IMR-90 (cell line): ENCODE data around the gene IRF5. TPM values are rescaled to one million over a fixed set of nuclear protein-coding genes. Genes with fewer than 3 reads are reported as not detected.

Source experiments
- ATAC-seq: fragments of 200-7000 bp; cut with Tn5 transposase; 2 replicates; pipeline ENCODE4 v1.9.1; 2020; ENCODE audit warnings: low read depth, mild to moderate bottlenecking, moderate library complexity
- BruUV-seq: library from RNA; stranded (reverse); fragments of 400-500 nt; replicated peaks from 2 replicates; lab custom pipeline; 2021; lab: Mats Ljungman, UMichigan
- CTCF ChIA-PET: fragments of 300-600 bp; formaldehyde crosslinking; extraction: SDS; loops from one replicate; lab custom pipeline; 2021; ENCODE audit warnings: antibody characterized with exemption; lab: Yijun Ruan, JAX
- POLR2A ChIA-PET: fragments of 300-600 bp; sonication (Branson Sonifier 250); formaldehyde crosslinking; loops from one replicate; lab custom pipeline; 2022; ENCODE audit warnings: antibody characterized with exemption; ENCODE audit not compliant: unreplicated experiment; lab: Charles Lee
- DNase-seq: peaks from one replicate; pipeline ENCODE4 v3.0.0; 2013
- H2AFZ ChIP-seq: replicated peaks from 2 replicates; pipeline ENCODE3; 2013; ENCODE audit warnings: low read length, mild to moderate bottlenecking; ENCODE audit not compliant: poor library complexity
- H2AK5ac ChIP-seq: 2 replicates; pipeline ENCODE4 v1.6.1; 2013; ENCODE audit warnings: low read depth, low read length, inconsistent platforms
- H2AK9ac ChIP-seq: replicated peaks from 2 replicates; pipeline ENCODE3; 2013; ENCODE audit warnings: mild to moderate bottlenecking, low read depth, low read length, moderate library complexity; ENCODE audit not compliant: poor library complexity
- H2BK120ac ChIP-seq: 2 replicates; pipeline ENCODE4 v1.6.1; 2013; ENCODE audit warnings: low read depth, low read length, inconsistent platforms
- H2BK15ac ChIP-seq: 3 replicates; pipeline ENCODE4 v1.6.1; 2013; ENCODE audit warnings: low read depth, low read length, inconsistent platforms
- H2BK20ac ChIP-seq: 2 replicates; pipeline ENCODE4 v1.6.1; 2013; ENCODE audit warnings: low read depth, mild to moderate bottlenecking, inconsistent platforms, low read length, moderate library complexity
- H2BK5ac ChIP-seq: 2 replicates; pipeline ENCODE4 v1.6.1; 2013; ENCODE audit warnings: mild to moderate bottlenecking, low read depth, low read length, inconsistent platforms; ENCODE audit not compliant: poor library complexity, severe bottlenecking
- H3K14ac ChIP-seq: replicated peaks from 2 replicates; pipeline ENCODE4 v1.6.1; 2013; ENCODE audit warnings: low read depth, low read length, inconsistent platforms
- H3K18ac ChIP-seq: 2 replicates; pipeline ENCODE4 v1.6.1; 2013; ENCODE audit warnings: low read depth, low read length, control low read depth
- H3K23ac ChIP-seq: 2 replicates; pipeline ENCODE4 v1.6.1; 2013; ENCODE audit warnings: low read depth, low read length, inconsistent platforms
- H3K27ac ChIP-seq: 2 replicates; pipeline ENCODE4 v1.5.1; 2013; ENCODE audit warnings: mild to moderate bottlenecking, control low read depth, low read length; ENCODE audit not compliant: insufficient read depth
- H3K27me3 ChIP-seq: 2 replicates; pipeline ENCODE4 v1.6.1; 2013; ENCODE audit warnings: low read length; ENCODE audit not compliant: control insufficient read depth, insufficient read depth
- H3K36me3 ChIP-seq: 2 replicates; pipeline ENCODE4 v1.6.1; 2013; ENCODE audit warnings: low read length, mixed read lengths; ENCODE audit not compliant: control insufficient read depth, insufficient read depth
- H3K4ac ChIP-seq: 2 replicates; pipeline ENCODE4 v1.6.1; 2013; ENCODE audit warnings: low read depth, low read length, inconsistent platforms
- H3K4me1 ChIP-seq: 2 replicates; pipeline ENCODE4 v1.6.1; 2013; ENCODE audit warnings: low read length, mixed read lengths; ENCODE audit not compliant: control insufficient read depth, insufficient read depth
- H3K4me2 ChIP-seq: 2 replicates; pipeline ENCODE4 v1.6.1; 2013; ENCODE audit warnings: low read depth, mild to moderate bottlenecking, control low read depth, low read length, moderate library complexity
- H3K4me3 ChIP-seq: 2 replicates; pipeline ENCODE4 v1.5.1; 2013; ENCODE audit warnings: low read depth, mild to moderate bottlenecking, control low read depth, low read length, moderate library complexity; ENCODE audit not compliant: insufficient read depth
- H3K56ac ChIP-seq: 2 replicates; pipeline ENCODE4 v1.6.1; 2013; ENCODE audit warnings: low read length, inconsistent platforms; ENCODE audit not compliant: insufficient read depth; ENCODE audit errors: extremely low read depth
- H3K79me1 ChIP-seq, 2 experiments: 2 replicates each; pipeline ENCODE4 v1.6.1; 2013; ENCODE audit warnings: low read length in 2 of 2, inconsistent platforms in 1 of 2, low read depth in 1 of 2
- H3K9ac ChIP-seq: 2 replicates; pipeline ENCODE4 v1.6.1; 2013; ENCODE audit warnings: low read depth, low read length, control low read depth
- H3K9me1 ChIP-seq: 2 replicates; pipeline ENCODE4 v1.6.1; 2013; ENCODE audit warnings: low read length, inconsistent platforms; ENCODE audit not compliant: insufficient read depth
- H3K9me3 ChIP-seq: 2 replicates; pipeline ENCODE4 v1.6.1; 2013; ENCODE audit warnings: low read length; ENCODE audit not compliant: control insufficient read depth, insufficient read depth
- H4K20me1 ChIP-seq: 2 replicates; pipeline ENCODE4 v1.6.1; 2013; ENCODE audit warnings: low read length, inconsistent platforms; ENCODE audit not compliant: insufficient read depth
- H4K5ac ChIP-seq: 2 replicates; pipeline ENCODE4 v1.6.1; 2013; ENCODE audit warnings: mild to moderate bottlenecking, low read depth, low read length, control low read depth
- H4K8ac ChIP-seq, 2 experiments: 2 replicates each; pipeline ENCODE4 v1.6.1; 2013; ENCODE audit warnings: low read depth in 2 of 2, low read length in 2 of 2, control low read depth in 1 of 2, inconsistent platforms in 1 of 2
- H4K91ac ChIP-seq: 2 replicates; pipeline ENCODE4 v1.6.1; 2013; ENCODE audit warnings: low read depth, low read length, inconsistent platforms; ENCODE audit not compliant: insufficient read depth
- BHLHE40 ChIP-seq: fragments of 150-350 bp; IDR thresholded peaks from 2 replicates; pipeline ENCODE4 v1.6.1; 2016; ENCODE audit warnings: mild to moderate bottlenecking, low read depth, low read length
- FOS ChIP-seq: fragments of 150-350 bp; IDR thresholded peaks from 2 replicates; pipeline ENCODE4 v1.6.1; 2016; ENCODE audit warnings: low read depth, low read length
- MAFK ChIP-seq: IDR thresholded peaks from 2 replicates; pipeline ENCODE4 v1.6.1; 2012; ENCODE audit warnings: low read depth, low read length, improper control_type of control experiment
- MAZ ChIP-seq: IDR thresholded peaks from 2 replicates; pipeline ENCODE4 v1.6.1; 2012; ENCODE audit warnings: low read depth, mild to moderate bottlenecking, low read length, improper control_type of control experiment, moderate library complexity, borderline replicate concordance
- MXI1 ChIP-seq: IDR thresholded peaks from 2 replicates; pipeline ENCODE4 v1.6.1; 2012; ENCODE audit warnings: low read depth, mild to moderate bottlenecking, low read length, moderate library complexity, borderline replicate concordance
- NFE2L2 ChIP-seq: fragments of 150-350 bp; IDR thresholded peaks from 2 replicates; pipeline ENCODE4 v1.6.1; 2016; ENCODE audit warnings: low read depth, mild to moderate bottlenecking, low read length
- RCOR1 ChIP-seq: IDR thresholded peaks from 2 replicates; pipeline ENCODE4 v1.6.1; 2012; ENCODE audit warnings: mild to moderate bottlenecking, low read length, improper control_type of control experiment; ENCODE audit not compliant: insufficient replicate concordance
- WGBS, 2 experiments: methylation state at CpG; one replicate each; pipeline versions ENCODE4 v1.1.5 to v1.1.7; 2013; ENCODE audit warnings: missing lambda C conversion rate in 2 of 2; ENCODE audit not compliant: insufficient read length in 1 of 2; ENCODE audit errors: extremely low coverage in 2 of 2; 5-methylcytosine and 5-hydroxymethylcytosine counted together
- dilution Hi-C: fragments of 300-500 bp; cut with HindIII; formaldehyde crosslinking; loops from one replicate; pipeline ENCODE4 v1.14.3; 2018; ENCODE audit warnings: low sequenced_read_pairs; ENCODE audit not compliant: unreplicated experiment
- in situ Hi-C: fragments of 300-500 bp; cut with MboI; formaldehyde crosslinking; loops from 3 replicates; pipeline ENCODE4 v1.14.3; 2019; ENCODE audit warnings: low sequenced_read_pairs, inconsistent platforms, mixed read lengths
- intact Hi-C: fragments of 100-400 bp; cut with micrococcal nuclease; formaldehyde crosslinking; loops from 2 replicates; pipeline ENCODE4 v1.10.0; 2022
- polyA plus RNA-seq, 3 experiments: library from polyadenylated mRNA; depleted of rRNA; stranded (reverse); fragments of >200 nt; gene quantifications; 2 replicates each; pipeline ENCODE4 v1.2.3, GENCODE V29; 2012; ENCODE audit warnings: low replicate concordance in 1 of 3
- total RNA-seq: library from RNA; depleted of rRNA; stranded (reverse); fragments of >200 nt; gene quantifications from 2 replicates; pipeline ENCODE4 v1.2.3, GENCODE V29; 2012

The IRF5 gene
- total and polyA plus RNA-seq, 2 of the 4 experiments (the other 2 are of a cell fraction): 0.14 to 0.18 TPM

DNA sequence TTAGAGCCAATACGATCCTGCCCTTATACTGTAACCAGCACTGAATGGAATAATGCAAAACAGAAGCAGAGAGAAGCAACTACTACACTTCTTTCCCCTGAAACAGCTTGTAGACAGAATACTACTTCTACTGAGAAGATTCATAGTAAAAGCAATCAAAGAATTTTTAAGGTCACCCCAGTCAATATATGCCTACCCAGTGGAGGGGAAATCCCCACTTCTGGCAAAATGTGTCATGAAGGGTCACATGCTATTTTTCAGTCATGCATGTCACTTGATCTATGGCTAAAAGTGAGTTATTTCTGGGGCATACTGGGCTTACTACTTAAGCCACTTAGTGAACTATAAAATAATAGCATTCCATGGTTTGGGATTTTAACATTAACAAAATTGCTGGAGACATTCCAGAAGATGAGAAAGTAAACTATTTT is 25.6 kb downstream of the IRF5 start:
- in situ Hi-C loops (no loop called here), dilution Hi-C loops (no loop called here), intact Hi-C loops (loop anchor here (5.0 kb wide), 1 partner anchor 39 kb away; no protein-coding TSS in a partner anchor)
- Histone ChIP-seq H4K20me1 (no peaks in the 10 kb centered on the region; the same call in 1 of the 2 replicates), H3K18ac (no peak overlapping the region), H2AFZ (no peak overlapping the region), H4K5ac (no peak overlapping the region), H3K27ac (no peak overlapping the region), H2BK20ac (no peak overlapping the region), H2BK120ac (no peak overlapping the region), H3K9ac (no peak overlapping the region), H2AK5ac (no peak overlapping the region), H2BK15ac (no peak overlapping the region), H2AK9ac (no peak overlapping the region), H2BK5ac (no peak overlapping the region), H3K36me3 (peaks cover 17% of the 10 kb centered on the region), H3K9me1 (no peaks in the 10 kb centered on the region; the same call in 1 of the 2 replicates), H3K14ac (peak overlapping the region; percentile 2; the same call in 1 of the 2 replicates), H3K4me2 (no peak overlapping the region; the same call in 1 of the 2 replicates), H4K91ac (no peak overlapping the region), H3K9me3 (no peaks in the 10 kb centered on the region), H3K23ac (no peak overlapping the region), H3K79me1 (peaks cover 0 to 9% of the 10 kb centered on the region in 2 experiments; a peak in 2 of 4 replicates), H3K4me3 (no peak overlapping the region), H3K4me1 (peaks cover 4% of the 10 kb centered on the region; the same call in 1 of the 2 replicates), H3K56ac (no peak overlapping the region), H4K8ac (no peak overlapping the region), H3K4ac (no peak overlapping the region), H3K27me3 (no peaks in the 10 kb centered on the region)
- ChIA-PET CTCF (no interaction called here), POLR2A (no interaction called here)
- WGBS, 2 experiments: no CpG with 5 or more reads among the region's 1 CpG
- no peak for TF ChIP-seq MAFK
- no peak for TF ChIP-seq BHLHE40
- no peak for TF ChIP-seq MXI1
- TF ChIP-seq FOS: no peak
- no peak for TF ChIP-seq NFE2L2
- TF ChIP-seq MAZ: no peak
- TF ChIP-seq RCOR1: no peak
- no TSS peak for BruUV-seq
- ATAC-seq (peak; percentile 32), DNase-seq (peak; percentile 37)
